Measurements from ENCODE around the gene IPO11.

GRCh38 chr5:62502456-62503101 lies 90.0 kb downstream of the IPO11 start:
- no peak for TF ChIP-seq CTCF (conservative IDR thresholded peaks at IDR 0.05; ENCODE audit: low read depth, low read length)
- no peak for TF ChIP-seq EZH2 (IDR thresholded peaks at IDR 0.05; ENCODE audit: low read length, unreplicated experiment)
- no peak for TF ChIP-seq EZH2phosphoT487 (IDR thresholded peaks at IDR 0.05; ENCODE audit: borderline replicate concordance, low read length)
